ENCODE measurements around the gene ATP5PD.
"Not testable (repeated sequence)": the region's sequence is repeated elsewhere in the genome, so short reads cannot be mapped to it uniquely, and the experiment has no call there.

The ATP5PD gene

GRCh38 chr17:75031972-75032719 lies 14.6 kb downstream of the ATP5PD start:
- H3K4me3 ChIP-seq (ENCODE audit: low read depth, low read length), result peak overlapping the region; percentile 85
- TF ChIP-seq, protein P1, sequence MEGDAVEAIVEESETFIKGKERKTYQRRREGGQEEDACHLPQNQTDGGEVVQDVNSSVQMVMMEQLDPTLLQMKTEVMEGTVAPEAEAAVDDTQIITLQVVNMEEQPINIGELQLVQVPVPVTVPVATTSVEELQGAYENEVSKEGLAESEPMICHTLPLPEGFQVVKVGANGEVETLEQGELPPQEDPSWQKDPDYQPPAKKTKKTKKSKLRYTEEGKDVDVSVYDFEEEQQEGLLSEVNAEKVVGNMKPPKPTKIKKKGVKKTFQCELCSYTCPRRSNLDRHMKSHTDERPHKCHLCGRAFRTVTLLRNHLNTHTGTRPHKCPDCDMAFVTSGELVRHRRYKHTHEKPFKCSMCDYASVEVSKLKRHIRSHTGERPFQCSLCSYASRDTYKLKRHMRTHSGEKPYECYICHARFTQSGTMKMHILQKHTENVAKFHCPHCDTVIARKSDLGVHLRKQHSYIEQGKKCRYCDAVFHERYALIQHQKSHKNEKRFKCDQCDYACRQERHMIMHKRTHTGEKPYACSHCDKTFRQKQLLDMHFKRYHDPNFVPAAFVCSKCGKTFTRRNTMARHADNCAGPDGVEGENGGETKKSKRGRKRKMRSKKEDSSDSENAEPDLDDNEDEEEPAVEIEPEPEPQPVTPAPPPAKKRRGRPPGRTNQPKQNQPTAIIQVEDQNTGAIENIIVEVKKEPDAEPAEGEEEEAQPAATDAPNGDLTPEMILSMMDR (IDR thresholded peaks at IDR 0.05; ENCODE audit: low read depth, low read length), result no peak
- in situ Hi-C loops (cut with HindIII; ENCODE audit: low sequenced_read_pairs), result no loop called here
- peak; percentile 75 for DNase-seq (ENCODE audit: low read depth, low spot score)

GRCh38 chr17:75030161-75030560 lies 16.6 kb downstream of the ATP5PD start:
- TF ChIP-seq, protein P1 (IDR thresholded peaks at IDR 0.05; ENCODE audit: low read depth, low read length), result no peak
- in situ Hi-C loops (cut with HindIII; ENCODE audit: low sequenced_read_pairs), result no loop called here
- DNase-seq (ENCODE audit: low read depth, low spot score), result no peak
- no peak overlapping the region for H3K4me3 ChIP-seq (ENCODE audit: low read depth, low read length)

DNA sequence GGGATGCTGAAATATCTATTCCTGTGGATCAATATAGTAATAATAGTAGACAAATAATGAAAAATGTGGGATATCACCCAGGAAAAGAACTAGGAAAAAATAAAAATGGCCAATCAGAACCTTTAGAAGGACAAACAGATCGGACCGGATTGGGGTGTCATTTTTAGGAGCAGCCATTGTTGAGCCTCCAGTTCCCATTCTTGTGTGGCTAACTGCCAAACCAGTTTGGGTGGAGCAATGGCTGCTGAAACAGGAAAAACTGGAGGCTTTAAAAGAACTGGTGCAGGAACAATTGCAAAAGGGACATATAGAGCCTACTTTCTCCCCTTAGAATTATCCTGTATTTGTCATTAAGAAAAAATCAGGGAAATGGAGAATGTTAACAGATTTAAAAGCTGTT lies 20.1 kb downstream of the ATP5PD start:
- H3K4me3 ChIP-seq (ENCODE audit: low read depth, low read length); DNase-seq (ENCODE audit: low read depth, low spot score); in situ Hi-C loops (cut with HindIII; ENCODE audit: low sequenced_read_pairs): not testable (repeated sequence)

GRCh38 chr17:75025398-75025734 lies 21.4 kb downstream of the ATP5PD start:
- H3K4me3 ChIP-seq (ENCODE audit: low read depth, low read length); DNase-seq (ENCODE audit: low read depth, low spot score); in situ Hi-C loops (cut with HindIII; ENCODE audit: low sequenced_read_pairs): not testable (repeated sequence)

DNA sequence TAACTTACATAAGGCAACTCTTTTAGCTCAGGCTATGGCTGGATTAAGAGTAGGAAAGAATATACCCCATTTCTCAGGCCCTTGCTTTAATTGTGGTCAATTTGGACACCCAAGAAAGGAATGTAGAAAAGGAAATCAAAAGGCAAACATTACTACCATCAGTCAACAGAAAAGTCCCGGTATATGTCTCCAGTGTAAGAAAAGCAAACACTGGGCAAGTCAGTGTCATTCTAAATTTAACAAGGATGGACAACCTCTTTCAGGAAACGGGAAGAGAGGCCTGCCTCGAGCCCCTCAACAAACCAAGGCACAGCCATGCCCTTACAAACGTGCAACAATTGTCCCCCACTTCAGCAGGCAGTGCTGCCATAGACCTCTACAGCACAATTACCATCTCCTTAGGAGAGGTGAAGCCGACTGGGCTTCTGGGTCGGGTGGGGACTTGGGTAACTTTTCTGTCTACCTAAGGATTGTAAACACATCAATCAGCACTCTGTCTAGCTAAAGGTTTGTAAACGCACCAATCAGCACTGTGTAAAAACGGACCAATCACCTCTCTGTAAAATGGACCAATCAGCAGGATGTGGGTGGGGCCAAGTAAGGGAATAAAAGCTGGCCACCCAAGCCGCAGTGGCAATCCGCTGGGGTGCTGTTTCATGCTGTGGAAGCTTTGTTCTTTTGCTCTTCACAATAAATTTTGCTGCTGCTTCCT lies 21.9 kb downstream of the ATP5PD start:
- TF ChIP-seq, protein P1 (IDR thresholded peaks at IDR 0.05; ENCODE audit: low read depth, low read length), result no peak
- in situ Hi-C loops (cut with HindIII; ENCODE audit: low sequenced_read_pairs), result no loop called here
- no peak overlapping the region for H3K4me3 ChIP-seq (ENCODE audit: low read depth, low read length)
- DNase-seq (ENCODE audit: low read depth, low spot score), result no peak

DNA sequence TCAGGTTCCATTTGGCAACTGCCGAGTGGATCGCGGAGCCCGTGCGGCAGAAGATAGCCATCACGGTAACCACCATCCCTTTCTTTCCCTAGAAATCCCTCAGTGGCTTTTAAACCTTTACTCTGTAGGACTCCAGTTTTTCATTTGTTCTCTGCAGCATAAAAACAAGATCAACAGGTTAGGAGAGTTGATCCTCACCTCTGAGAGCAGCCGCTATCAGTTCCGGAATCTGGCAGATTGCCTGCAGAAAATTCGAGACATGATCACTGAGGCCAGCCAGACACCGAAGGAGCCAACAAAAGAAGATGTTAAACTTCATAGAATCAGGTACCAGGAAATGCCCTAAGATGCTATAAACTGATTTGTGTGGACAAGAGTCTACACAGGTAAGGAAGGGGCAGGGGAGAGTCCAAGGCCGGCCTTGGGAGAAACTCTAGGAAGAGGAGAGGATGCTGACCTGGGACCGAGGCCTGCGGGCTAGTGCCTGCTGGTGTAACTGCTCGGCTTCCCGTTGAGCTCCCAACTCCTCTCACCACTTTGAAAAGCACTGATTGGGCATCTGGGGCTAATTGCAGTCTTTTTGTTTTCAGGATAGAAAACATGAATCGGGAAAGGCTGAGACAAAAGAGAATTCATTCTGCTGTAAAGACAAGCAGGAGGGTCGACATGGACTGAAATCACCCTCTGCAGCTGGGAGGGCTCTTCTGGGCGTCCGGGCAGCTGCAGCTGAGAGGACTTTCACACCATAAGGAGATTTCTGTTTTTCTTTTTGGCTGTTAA lies 26.2 kb downstream of the ATP5PD start:
- TF ChIP-seq, protein P1 (IDR thresholded peaks at IDR 0.05; ENCODE audit: low read depth, low read length), result no peak
- in situ Hi-C loops (cut with HindIII; ENCODE audit: low sequenced_read_pairs), result no loop called here
- no peak overlapping the region for H3K4me3 ChIP-seq (ENCODE audit: low read depth, low read length)
- no peak for DNase-seq (ENCODE audit: low read depth, low spot score)

DNA sequence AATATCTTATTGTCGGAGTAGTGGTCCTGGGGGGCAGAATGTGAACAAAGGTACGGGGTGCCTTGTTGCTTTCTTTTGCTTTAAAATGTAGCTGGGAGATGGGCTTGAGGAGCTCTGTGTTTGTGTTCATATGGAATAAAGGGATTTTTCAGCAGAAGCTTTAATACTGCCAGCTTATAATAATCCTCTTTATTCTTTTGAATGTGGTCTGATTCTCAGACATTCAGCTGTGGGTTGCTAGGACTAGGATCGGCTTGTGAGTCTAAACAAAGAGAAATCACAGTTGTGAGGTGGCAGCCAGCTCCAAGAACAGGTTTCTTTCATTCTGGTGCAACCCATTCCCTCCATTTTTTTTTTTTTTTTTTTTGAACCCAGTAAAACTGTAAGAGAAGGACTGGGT lies 27.1 kb downstream of the ATP5PD start:
- in situ Hi-C loops (cut with HindIII; ENCODE audit: low sequenced_read_pairs), result no loop called here
- no peak for DNase-seq (ENCODE audit: low read depth, low spot score)
- H3K4me3 ChIP-seq (ENCODE audit: low read depth, low read length), result no peak overlapping the region
- TF ChIP-seq, protein P1 (IDR thresholded peaks at IDR 0.05; ENCODE audit: low read depth, low read length), result no peak

Measured in astrocyte of the spinal cord (primary cell).